Stimulated activated naive CD4-positive, alpha-beta T cell treated with Interleukin-2 at 50 U/mL for 16 hours (primary cell): ENCODE data around the gene MAGEA3.
"Not testable (repeated sequence)": the region's sequence is repeated elsewhere in the genome, so short reads cannot be mapped to it uniquely, and the experiment has no call there.

ENCODE experiments used
- DNase-seq: peaks from one replicate; lab custom pipeline; 2025; lab: John Stamatoyannopoulos, UW

The MAGEA3 gene

DNA sequence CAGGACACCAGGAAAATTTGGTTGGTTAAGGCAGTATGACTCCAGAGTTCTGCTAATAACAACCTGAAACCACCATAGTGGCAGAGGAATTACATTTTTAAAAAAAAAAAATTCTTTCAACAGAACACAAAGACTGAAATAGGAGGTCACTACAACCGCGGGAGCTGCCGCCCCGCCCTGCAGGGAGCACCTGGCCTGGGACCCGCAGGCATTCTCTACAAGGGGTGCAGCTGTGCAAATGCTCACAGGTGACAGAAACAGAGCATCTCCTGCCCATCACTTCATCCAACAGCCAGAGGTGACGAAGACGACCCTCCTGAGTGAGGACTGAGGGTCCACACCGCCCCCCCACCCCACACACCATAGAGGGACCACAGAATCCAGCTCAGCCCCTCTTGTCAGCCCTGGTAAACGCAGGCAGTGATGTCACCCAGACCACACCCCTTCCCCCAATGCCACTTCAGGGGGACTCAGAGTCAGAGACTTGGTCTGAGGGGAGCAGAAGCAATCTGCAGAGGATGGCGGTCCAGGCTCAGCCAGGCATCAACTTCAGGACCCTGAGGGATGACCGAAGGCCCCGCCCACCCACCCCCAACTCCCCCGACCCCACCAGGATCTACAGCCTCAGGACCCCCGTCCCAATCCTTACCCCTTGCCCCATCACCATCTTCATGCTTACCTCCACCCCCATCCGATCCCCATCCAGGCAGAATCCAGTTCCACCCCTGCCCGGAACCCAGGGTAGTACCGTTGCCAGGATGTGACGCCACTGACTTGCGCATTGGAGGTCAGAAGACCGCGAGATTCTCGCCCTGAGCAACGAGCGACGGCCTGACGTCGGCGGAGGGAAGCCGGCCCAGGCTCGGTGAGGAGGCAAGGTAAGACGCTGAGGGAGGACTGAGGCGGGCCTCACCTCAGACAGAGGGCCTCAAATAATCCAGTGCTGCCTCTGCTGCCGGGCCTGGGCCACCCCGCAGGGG lies at the start of gene MAGEA3:
TSS of gene MAGEA3 (plus strand) at position 843 of the 980 bp plus-strand sequence. CDS start 2,039 bp downstream, outside the sequence.
- not testable (repeated sequence) for DNase-seq

DNA sequence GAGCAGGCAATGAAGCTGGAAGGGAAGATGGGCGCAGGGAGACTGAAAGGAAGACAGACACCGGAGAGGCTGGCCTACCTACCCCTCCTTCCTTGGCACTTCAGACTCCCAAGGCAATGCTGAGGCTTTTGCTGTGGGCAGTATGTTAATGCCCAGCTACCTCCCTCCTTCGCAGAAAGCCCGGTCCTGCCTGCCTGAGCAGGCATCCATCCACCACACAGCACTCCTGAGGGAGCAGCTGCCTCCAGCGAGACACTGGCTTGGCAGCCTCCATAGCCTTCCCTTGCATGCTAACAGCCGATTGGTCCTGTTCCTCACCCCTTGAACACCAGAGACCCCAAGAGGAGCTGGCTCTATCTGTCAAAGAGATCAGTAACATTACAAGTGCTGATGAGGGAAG lies 46.5 kb upstream of the MAGEA3 start:
- DNase-seq, result no peak

- DNase-seq, result no peak
These were observed 46.1 kb upstream of the MAGEA3 start for GRCh38 chrX:152652467-152652866.

GRCh38 chrX:152656087-152656486 lies 42.5 kb upstream of the MAGEA3 start:
- no peak for DNase-seq

GRCh38 chrX:152656890-152657289 lies 41.7 kb upstream of the MAGEA3 start:
- DNase-seq, result no peak

GRCh38 chrX:152658302-152658701 lies 40.3 kb upstream of the MAGEA3 start:
- no peak for DNase-seq

GRCh38 chrX:152663086-152663485 lies 35.5 kb upstream of the MAGEA3 start:
- DNase-seq, result no peak

DNA sequence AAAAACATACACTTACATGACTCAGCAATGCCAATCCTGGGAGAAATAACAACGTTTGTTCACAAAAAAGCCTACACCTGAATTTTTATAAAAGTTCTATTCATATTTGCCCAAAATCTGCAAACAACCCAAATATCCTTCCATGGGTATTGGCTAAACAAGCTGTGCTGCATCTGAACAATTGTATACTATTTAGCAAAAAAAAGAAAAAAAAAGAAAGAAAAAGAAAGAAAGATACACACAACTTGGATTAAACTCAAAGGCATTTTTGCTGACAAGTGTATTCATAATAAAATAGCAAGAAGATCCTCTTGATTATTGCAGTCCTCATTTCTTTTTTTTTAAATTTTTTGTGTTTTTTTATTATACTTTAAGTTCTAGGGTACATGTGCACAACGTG lies 24.5 kb upstream of the MAGEA3 start:
- DNase-seq, result no peak

DNA sequence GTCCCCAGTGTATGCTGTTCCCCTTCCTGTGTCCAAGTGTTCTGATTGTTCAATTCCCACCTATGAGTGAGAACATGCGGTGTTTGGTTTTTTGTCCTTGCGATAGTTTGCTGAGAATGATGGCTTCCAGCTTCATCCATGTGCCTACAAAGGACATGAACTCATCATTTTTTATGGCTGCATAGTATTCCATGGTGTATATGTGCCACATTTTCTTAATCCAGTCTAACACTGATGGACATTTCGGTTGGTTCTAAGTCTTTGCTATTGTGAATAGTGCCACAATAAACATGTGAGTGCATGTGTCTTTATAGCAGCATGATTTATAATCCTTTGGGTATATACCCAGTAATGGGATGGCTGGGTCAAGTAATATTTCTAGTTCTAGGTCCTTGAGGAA lies 23.9 kb upstream of the MAGEA3 start:
- not testable (repeated sequence) for DNase-seq

DNA sequence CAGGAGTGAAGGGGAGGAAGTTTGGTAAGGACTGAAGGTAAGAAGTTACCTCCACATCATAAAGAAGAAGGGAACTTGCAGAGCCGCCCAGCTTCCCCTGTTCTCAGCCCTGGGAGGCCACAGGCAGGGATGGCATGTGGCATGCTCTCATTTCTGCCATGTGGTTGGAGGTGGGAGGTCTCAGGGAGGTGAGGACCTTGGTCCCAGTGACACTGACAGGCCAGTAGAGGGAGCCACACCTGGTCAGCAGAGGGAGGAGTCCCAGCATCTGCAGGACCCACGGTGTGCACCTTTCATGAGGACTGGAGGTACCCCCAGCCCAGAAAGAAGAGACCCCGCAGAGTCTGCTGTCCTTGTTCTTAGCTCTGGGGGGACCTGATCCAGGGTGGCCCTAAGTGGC lies 17.6 kb upstream of the MAGEA3 start:
- DNase-seq, result not testable (repeated sequence)

- DNase-seq, result not testable (repeated sequence)
These were observed 1.8 kb downstream of the MAGEA3 start for GRCh38 chrX:152700390-152700789.

- DNase-seq, result not testable (repeated sequence)
These were observed 7.9 kb downstream of the MAGEA3 start for GRCh38 chrX:152706500-152706899.

DNA sequence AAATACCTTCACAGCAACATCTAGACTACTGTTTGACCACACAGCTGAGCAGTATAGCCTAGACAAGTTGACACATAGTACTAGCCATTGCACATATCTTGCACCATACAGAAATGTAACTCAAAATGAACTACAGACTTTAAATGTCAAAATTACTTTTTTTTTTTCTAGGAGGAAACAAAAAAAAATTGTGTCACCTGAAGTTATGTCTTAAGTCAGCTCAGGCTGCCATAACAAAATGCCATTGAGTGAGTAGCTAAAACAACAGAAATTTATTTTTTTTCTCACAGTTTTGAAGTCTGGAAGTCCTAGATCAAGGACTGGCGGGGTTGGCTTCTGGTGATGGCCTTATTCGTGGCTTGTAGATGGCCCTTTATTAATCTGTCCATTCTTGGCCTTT lies 10.6 kb downstream of the MAGEA3 start, which contains the start of gene CSAG2:
TSS of gene CSAG2 (minus strand) at position 101 of the 400 bp plus-strand sequence. CDS start 161 bp downstream, outside the sequence.
- DNase-seq, result not testable (repeated sequence)

DNA sequence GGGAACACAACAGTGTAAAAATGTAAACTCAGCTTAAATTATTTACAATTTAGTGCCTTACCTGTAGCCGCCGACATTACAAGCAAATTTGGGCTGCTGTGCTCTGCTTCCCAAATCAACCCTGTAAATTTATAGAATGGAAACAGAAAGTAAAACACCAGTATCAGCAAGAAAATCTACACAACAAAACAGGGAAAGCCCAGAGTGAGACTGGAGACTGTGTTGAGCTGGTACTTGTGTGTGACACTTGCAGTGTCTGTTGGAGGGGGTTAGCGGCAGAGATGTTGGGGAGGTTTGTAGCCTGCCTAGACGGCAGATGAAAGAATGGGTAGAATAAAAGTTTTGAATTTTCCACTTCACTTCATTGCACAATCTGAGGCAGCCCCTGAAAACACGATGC lies 14.6 kb downstream of the MAGEA3 start:
- not testable (repeated sequence) for DNase-seq

DNA sequence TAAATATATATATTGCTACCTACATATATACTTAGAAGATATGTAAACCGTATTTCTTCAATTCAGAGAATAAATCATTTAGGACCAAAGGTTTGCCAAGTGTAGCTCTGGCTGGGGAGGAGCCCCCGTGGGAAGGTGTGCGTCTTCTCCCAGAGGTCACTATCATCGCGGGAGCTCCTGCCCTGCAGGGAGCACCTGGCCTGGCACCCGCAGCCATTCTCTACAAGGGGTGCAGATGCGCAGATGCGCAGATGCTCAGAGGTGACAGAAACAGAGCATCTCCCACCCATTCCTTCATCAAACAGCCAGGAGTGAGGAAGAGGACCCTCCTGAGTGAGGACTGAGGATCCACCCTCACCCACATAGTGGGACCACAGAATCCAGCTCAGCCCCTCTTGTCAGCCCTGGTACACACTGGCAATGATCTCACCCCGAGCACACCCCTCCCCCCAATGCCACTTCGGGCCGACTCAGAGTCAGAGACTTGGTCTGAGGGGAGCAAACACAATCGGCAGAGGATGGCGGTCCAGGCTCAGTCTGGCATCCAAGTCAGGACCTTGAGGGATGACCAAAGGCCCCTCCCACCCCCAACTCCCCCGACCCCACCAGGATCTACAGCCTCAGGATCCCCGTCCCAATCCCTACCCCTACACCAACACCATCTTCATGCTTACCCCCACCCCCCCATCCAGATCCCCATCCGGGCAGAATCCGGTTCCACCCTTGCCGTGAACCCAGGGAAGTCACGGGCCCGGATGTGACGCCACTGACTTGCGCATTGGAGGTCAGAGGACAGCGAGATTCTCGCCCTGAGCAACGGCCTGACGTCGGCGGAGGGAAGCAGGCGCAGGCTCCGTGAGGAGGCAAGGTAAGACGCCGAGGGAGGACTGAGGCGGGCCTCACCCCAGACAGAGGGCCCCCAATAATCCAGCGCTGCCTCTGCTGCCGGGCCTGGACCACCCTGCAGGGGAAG lies 15.5 kb downstream of the MAGEA3 start, which contains the start of gene MAGEA2B:
TSS of gene MAGEA2B (plus strand) at position 814 of the 973 bp plus-strand sequence. CDS start 2,479 bp downstream, outside the sequence.
- not testable (repeated sequence) for DNase-seq

- DNase-seq, result no peak
These were observed 26.8 kb downstream of the MAGEA3 start for GRCh38 chrX:152725409-152725808.

GRCh38 chrX:152733261-152733975 lies 34.8 kb downstream of the MAGEA3 start, which contains the start of the genes CSAG1 and MAGEA12:
Gene CSAG1 (minus strand): TSS chrX:152733721. CDS start chrX:152732460, 1,261 bp downstream.
Gene MAGEA12 (plus strand): TSS chrX:152733757. CDS start chrX:152736162, 2,405 bp downstream.
- no peak for DNase-seq

DNA sequence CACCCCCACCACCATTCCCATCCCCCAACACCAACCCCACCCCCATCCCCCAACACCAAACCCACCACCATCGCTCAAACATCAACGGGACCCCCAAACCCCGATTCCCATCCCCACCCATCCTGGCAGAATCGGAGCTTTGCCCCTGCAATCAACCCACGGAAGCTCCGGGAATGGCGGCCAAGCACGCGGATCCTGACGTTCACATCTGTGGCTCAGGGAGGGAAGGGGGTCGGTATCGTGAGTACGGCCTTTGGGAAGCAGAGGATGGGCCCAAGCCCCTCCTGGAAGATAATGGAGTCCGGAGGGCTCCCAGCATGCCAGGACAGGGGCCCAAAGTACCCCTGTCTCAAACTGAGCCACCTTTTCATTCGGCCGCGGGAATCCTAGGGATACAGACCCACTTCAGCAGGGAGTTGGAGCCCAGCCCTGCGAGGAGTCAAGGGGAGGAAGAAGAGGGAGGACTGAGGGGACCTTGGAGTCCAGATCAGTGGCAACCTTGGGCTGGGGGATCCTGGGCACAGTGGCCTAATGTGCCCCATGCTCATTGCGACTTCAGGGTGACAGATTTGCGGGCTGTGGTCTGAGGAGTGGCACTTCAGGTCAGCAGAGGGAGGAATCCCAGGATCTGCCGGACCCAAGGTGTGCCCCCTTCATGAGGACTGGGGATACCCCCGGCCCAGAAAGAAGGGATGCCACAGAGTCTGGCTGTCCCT lies 35.7 kb downstream of the MAGEA3 start:
- not testable (repeated sequence) for DNase-seq

DNA sequence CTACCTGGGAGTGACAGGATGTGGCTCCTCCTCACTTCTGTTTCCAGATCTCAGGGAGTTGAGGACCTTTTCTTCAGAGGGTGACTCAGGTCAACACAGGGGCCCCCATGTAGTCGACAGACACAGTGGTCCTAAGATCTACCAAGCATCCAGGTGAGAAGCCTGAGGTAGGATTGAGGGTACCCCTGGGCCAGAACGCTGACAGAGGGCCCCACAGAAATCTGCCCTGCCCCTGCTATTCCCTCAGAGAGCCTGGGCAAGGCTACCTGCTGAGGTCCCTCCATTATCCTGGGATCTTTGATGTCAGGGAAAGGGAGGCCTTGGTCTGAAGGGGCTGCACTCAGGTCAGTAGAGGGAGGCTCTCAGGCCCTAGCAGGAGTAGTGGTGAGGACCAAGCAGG lies 36.5 kb downstream of the MAGEA3 start:
- no peak for DNase-seq

DNA sequence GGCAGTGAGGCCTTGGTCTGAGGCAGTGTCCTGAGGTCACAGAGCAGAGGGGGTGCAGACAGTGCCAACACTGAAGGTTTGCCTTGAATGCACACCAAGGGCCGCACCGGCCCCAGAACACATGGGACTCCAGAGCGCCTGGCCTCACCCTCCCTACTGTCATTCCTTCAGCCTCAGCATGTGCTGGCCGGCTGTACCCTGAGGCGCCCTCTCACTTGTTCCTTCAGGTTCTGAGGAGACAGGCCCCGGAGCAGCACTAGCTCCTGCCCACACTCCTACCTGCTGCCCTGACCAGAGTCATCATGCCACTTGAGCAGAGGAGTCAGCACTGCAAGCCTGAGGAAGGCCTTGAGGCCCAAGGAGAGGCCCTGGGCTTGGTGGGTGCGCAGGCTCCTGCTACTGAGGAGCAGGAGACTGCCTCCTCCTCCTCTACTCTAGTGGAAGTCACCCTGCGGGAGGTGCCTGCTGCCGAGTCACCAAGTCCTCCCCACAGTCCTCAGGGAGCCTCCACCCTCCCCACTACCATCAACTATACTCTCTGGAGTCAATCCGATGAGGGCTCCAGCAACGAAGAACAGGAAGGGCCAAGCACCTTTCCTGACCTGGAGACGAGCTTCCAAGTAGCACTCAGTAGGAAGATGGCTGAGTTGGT lies 37.4 kb downstream of the MAGEA3 start:
- DNase-seq, result no peak
